ENCODE results near the gene ZEB2.

GRCh38 chr2:144439993-144440392 lies 79.9 kb downstream of the ZEB2 start:
- no peak for TF ChIP-seq CTCF (IDR thresholded peaks at IDR 0.05)
- no peak for TF ChIP-seq POLR2A (IDR thresholded peaks at IDR 0.05)
